ENCODE measurements around the gene SYT17. TPM values are rescaled to one million over a fixed set of nuclear protein-coding genes. Genes with fewer than 3 reads are reported as not detected.

Gene SYT17
- total RNA-seq, 1 donor from 2014 or later = 10.7 TPM

DNA sequence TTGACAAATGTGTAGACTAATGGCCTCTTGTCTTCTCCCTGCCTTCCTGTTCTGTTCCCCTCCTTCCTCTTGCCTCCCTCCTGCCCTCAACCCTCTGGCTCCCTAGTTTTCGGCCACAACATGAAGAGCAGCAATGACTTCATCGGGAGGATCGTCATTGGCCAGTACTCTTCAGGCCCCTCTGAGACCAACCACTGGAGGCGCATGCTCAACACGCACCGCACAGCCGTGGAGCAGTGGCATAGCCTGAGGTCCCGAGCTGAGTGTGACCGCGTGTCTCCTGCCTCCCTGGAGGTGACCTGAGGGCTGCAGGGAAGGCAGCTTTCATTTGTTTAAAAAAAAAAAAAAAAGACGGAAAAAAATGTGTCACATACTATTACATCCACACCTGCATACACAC lies 98.7 kb downstream of the SYT17 start:
- H3K27ac Mint-ChIP-seq = no peak overlapping the region
- H3K27me3 Mint-ChIP-seq = no peaks in the 10 kb centered on the region
- TF ChIP-seq, protein P1, sequence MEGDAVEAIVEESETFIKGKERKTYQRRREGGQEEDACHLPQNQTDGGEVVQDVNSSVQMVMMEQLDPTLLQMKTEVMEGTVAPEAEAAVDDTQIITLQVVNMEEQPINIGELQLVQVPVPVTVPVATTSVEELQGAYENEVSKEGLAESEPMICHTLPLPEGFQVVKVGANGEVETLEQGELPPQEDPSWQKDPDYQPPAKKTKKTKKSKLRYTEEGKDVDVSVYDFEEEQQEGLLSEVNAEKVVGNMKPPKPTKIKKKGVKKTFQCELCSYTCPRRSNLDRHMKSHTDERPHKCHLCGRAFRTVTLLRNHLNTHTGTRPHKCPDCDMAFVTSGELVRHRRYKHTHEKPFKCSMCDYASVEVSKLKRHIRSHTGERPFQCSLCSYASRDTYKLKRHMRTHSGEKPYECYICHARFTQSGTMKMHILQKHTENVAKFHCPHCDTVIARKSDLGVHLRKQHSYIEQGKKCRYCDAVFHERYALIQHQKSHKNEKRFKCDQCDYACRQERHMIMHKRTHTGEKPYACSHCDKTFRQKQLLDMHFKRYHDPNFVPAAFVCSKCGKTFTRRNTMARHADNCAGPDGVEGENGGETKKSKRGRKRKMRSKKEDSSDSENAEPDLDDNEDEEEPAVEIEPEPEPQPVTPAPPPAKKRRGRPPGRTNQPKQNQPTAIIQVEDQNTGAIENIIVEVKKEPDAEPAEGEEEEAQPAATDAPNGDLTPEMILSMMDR (IDR thresholded peaks at IDR 0.05; ENCODE audit: unreplicated experiment) = no peak
- peaks cover 8% of the 10 kb centered on the region for H3K36me3 Mint-ChIP-seq (ENCODE audit: insufficient read depth)
- no peak for DNase-seq (ENCODE audit: low spot score, unreplicated experiment)
- H3K4me3 Mint-ChIP-seq (ENCODE audit: low read depth) = no peak overlapping the region
- peaks cover 8% of the 10 kb centered on the region for H3K9me3 Mint-ChIP-seq (ENCODE audit: low read depth)
- no peaks in the 10 kb centered on the region for H3K4me1 Mint-ChIP-seq (ENCODE audit: low read depth)

DNA sequence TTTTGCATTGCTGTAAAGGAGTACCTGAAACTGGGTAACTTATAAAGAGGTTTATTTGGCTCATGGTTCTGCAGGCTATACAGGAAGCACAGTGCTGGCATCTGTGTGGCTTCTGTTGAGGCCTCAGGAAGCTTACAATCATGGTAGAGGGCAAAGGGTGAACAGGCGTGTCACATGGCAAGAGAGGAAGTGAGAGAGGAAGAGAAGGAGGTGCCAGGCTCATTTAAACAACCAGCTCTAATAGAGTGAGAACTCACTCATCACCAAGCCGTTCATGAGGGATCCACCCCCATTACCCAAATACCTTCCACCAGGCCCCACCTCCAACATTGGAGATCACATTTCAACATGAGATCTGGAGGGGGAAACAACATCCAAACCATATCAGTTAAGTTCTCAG lies 101.1 kb downstream of the SYT17 start:
- Mint-ChIP-seq H3K9me3 (ENCODE audit: low read depth) (peaks cover 8% of the 10 kb centered on the region), H3K27me3 (no peaks in the 10 kb centered on the region), H3K27ac (no peak overlapping the region), H3K4me1 (ENCODE audit: low read depth) (no peaks in the 10 kb centered on the region), H3K36me3 (ENCODE audit: insufficient read depth) (peaks cover 8% of the 10 kb centered on the region), H3K4me3 (ENCODE audit: low read depth) (no peak overlapping the region)
- TF ChIP-seq, protein P1 (IDR thresholded peaks at IDR 0.05; ENCODE audit: unreplicated experiment) = no peak
- no peak for DNase-seq (ENCODE audit: low spot score, unreplicated experiment)

DNA sequence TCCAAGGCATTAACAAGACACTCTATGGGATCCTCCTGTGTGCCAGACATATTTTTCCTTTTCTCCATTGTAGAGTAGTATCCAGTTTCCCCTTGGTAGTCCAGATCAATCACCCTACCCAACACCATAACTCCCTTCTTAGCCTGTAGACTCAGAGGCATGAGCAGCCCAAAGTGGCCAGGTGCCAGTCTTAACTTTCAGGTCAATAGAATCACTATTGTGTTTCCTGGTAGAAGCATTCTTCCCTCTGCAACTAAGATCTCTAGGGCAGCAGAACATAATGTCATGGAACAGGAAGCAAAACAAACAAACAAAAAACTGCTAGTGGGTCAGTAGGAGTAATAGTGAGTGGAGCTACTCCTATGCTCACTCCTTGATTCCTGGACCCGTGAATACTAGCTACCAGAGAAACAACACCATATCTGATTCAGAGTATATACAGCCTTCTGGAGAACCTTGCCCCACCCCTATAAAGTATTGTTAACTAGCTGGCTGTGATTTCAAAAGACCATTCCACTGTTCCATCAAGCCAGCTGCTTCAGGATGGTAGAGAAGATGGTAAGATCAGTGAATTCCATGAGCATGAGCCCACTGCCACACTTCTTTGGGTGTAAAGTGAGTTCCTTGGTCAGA lies 106.2 kb downstream of the SYT17 start:
- Mint-ChIP-seq H3K27me3 (no peaks in the 10 kb centered on the region), H3K36me3 (ENCODE audit: insufficient read depth) (no peaks in the 10 kb centered on the region), H3K27ac (no peak overlapping the region), H3K4me1 (ENCODE audit: low read depth) (no peaks in the 10 kb centered on the region), H3K4me3 (ENCODE audit: low read depth) (no peak overlapping the region), H3K9me3 (ENCODE audit: low read depth) (peaks cover 6% of the 10 kb centered on the region)
- no peak for DNase-seq (ENCODE audit: low spot score, unreplicated experiment)
- TF ChIP-seq, protein P1 (IDR thresholded peaks at IDR 0.05; ENCODE audit: unreplicated experiment) = no peak

DNA sequence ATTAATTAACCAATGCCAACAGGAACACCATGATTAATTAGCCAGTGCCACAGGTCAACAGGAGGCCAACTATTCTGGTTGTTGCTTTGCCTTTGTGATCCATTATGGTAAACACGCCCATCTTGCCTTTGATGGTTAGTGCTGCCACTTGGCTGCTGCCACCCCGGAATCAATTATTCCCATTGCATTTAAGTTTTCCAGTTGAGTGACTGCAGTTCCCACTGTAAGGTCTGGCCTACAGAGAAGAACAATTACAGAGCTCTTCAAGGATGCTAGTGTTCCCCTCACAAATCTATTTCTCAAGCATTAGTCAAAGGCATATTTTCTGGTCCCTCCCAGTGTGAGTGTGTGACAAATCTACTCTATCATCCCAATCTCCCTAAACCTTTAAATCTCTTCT lies 110.4 kb downstream of the SYT17 start:
- no peaks in the 10 kb centered on the region for H3K36me3 Mint-ChIP-seq (ENCODE audit: insufficient read depth)
- H3K27ac Mint-ChIP-seq = no peak overlapping the region
- peaks cover 10% of the 10 kb centered on the region for H3K9me3 Mint-ChIP-seq (ENCODE audit: low read depth)
- H3K4me1 Mint-ChIP-seq (ENCODE audit: low read depth) = no peaks in the 10 kb centered on the region
- no peak overlapping the region for H3K4me3 Mint-ChIP-seq (ENCODE audit: low read depth)
- TF ChIP-seq, protein P1 (IDR thresholded peaks at IDR 0.05; ENCODE audit: unreplicated experiment) = no peak
- DNase-seq (ENCODE audit: low spot score, unreplicated experiment) = no peak
- no peaks in the 10 kb centered on the region for H3K27me3 Mint-ChIP-seq

DNA sequence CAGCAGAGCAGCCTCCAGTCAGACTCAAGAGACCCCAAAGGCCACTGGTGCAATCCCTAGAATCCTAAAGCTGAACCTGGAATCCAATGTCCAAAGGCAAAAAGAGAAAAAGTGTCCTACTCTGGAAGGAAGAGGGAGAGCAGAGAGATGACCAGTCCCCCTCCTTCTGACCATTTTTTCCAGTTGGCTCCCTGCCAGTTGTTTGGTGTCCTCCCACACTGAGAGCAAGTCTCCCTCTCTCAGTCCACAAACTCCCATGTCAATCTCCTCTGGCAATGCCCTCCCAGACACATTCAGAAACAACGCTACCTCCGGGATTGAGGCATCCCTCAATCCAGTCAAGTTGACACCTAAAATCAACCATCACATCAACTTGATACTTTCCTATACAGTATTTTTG lies 113.2 kb downstream of the SYT17 start:
- no peaks in the 10 kb centered on the region for H3K27me3 Mint-ChIP-seq
- no peak overlapping the region for H3K27ac Mint-ChIP-seq
- H3K4me3 Mint-ChIP-seq (ENCODE audit: low read depth) = no peak overlapping the region
- TF ChIP-seq, protein P1 (IDR thresholded peaks at IDR 0.05; ENCODE audit: unreplicated experiment) = no peak
- no peaks in the 10 kb centered on the region for H3K4me1 Mint-ChIP-seq (ENCODE audit: low read depth)
- H3K36me3 Mint-ChIP-seq (ENCODE audit: insufficient read depth) = no peaks in the 10 kb centered on the region
- H3K9me3 Mint-ChIP-seq (ENCODE audit: low read depth) = peaks cover 10% of the 10 kb centered on the region
- DNase-seq (ENCODE audit: low spot score, unreplicated experiment) = no peak
